ENCODE data around the gene LRRC37A. TPM values are rescaled to one million over a fixed set of nuclear protein-coding genes. Genes with fewer than 3 reads are reported as not detected.
A peak's percentile ranks its signal among the peaks of the same experiment; 100 is the strongest.

LRRC37A gene
- total and polyA plus RNA-seq, 9 of the 15 experiments (the other 6 are each of a cell fraction or from before 2014, with no cell fraction given): 0.14 to 3.1 (median 1.8) TPM

GRCh38 chr17:46266656-46267544, 28.0 kb upstream of the LRRC37A start (continued):
- TF ChIP-seq ZNF398 (CRISPR knock-in tag; IDR thresholded peaks at IDR 0.05) (no peak), RBM34 (IDR thresholded peaks at IDR 0.05; ENCODE audit: borderline replicate concordance, insufficient read depth, low read length) (no peak), ZNF717 (CRISPR knock-in tag; IDR thresholded peaks at IDR 0.05) (no peak), GABPA (tag; conservative IDR thresholded peaks at IDR 0.05; ENCODE audit: low read depth) (peak; percentile 64), SMARCA4 (IDR thresholded peaks at IDR 0.05) (no peak), RERE (CRISPR knock-in tag; IDR thresholded peaks at IDR 0.05; ENCODE audit: borderline replicate concordance) (no peak), DACH1 (IDR thresholded peaks at IDR 0.05; ENCODE audit: partially characterized antibody) (no peak), HOXB6 (CRISPR knock-in tag; IDR thresholded peaks at IDR 0.05; ENCODE audit: borderline replicate concordance) (no peak), BRF2 (IDR thresholded peaks at IDR 0.05; ENCODE audit: borderline replicate concordance, insufficient read depth, insufficient read length) (no peak), TRIM28 (IDR thresholded peaks at IDR 0.05) (no peak), POLR2H (tag; IDR thresholded peaks at IDR 0.05; ENCODE audit: low read depth) (peak; percentile 88), PKNOX1 (IDR thresholded peaks at IDR 0.05) (no peak), ZC3H8 (IDR thresholded peaks at IDR 0.05) (no peak), ZNF778 (CRISPR knock-in tag; IDR thresholded peaks at IDR 0.05) (no peak)

All from K562 (cell line).